SIG-M5 treated with dmso at 0.1 percent for 504 hours (cell line): ENCODE results near the gene MAD1L1.
"Not testable (repeated sequence)": the region's sequence is repeated elsewhere in the genome, so short reads cannot be mapped to it uniquely, and the experiment has no call there.

Source experiments
- DNase-seq: peaks from one replicate; lab custom pipeline; 2025; ENCODE audit not compliant: unreplicated experiment; lab: John Stamatoyannopoulos, UW

The MAD1L1 gene

GRCh38 chr7:2232766-2233520 lies at the start of gene MAD1L1:
TSS of gene MAD1L1 (minus strand) at chr7:2232945. CDS start at chr7:2230133, 2,812 bp downstream.
- DNase-seq: peak; percentile 88

DNA sequence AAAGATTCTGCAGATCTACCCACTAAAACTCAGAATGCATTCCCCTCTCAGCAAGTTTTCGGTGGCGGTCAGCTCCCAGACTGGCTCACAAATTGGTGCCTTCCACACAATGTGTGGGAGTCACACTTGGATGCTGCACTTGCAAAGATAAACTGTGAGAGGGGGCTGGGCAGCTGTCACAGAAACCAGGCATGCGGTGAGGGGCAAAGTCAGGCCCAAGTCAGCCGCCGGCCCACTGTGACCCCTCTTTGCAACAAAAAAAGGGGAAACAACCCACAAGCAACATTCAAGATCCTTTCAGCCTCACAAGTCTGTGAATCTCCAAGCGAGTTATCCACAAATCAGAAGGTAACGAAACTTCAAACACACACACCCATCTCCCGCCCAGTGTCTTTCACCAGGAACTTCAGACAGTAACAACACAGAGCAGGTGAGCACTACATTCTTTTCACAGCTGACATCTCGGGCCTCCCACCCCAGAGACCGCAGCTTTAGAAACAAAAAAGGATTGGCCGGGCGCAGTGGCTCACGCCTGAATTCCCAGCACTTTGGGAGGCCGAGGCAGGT lies 49.5 kb upstream of the MAD1L1 start:
- DNase-seq: no peak

DNA sequence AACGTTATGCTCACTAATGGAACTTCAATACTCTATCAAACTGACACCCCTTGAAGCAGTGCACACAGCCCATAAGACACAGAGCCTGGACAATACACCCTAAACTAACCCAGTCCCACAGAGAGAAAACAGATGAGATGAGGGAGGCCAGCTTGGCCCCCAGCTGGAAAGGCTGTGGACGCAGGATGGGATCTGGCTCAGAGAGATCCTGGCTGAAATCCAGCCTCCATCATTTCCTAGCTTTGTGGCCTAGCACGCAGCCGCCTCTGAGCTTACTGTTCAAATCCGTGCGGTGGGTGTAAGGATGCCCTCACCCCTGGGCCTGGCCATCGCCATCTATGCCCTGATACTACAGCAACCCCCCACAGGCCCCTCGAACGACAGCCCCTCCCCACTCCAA lies 48.8 kb upstream of the MAD1L1 start:
- DNase-seq: no peak

GRCh38 chr7:2280424-2280823 lies 47.7 kb upstream of the MAD1L1 start:
- DNase-seq: no peak

DNA sequence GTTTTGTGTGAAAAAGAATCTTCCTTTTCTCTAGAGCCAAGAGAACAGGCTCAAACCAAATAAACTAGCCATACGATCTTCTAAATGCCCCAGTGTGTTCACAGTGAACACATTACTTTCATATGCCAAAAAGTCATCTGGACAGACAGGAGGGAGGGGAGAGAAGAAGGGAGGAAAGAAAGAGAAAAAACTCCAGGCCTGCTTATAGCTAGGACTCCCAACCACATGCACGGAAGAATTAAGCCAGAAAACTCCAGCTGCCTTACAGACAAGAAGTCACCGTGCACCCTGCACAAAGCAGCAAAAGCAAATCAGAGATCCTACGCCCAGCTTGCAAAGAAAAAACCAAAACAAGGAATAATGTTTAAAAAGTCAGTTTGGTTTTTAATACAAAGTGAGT lies 47.2 kb upstream of the MAD1L1 start:
- no peak for DNase-seq

DNA sequence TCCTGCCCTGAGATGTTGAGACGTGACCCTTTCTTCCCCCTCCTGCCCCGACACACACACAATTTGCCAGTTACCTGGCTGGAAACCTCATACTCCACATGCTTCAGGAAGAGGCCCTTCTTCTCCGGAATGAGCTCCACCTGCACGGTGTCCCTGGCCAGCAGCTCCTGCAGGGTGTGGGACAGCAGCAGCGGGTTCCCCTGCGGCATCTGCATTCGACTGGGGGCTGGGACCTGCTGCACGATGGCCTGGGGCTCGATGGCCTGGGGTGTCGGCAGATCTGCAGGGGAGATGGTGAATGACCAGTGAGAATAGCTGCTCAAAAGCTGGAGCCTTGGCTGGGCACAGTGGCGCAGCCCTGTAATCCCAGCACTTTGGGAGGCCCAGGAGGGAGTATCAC lies 45.3 kb upstream of the MAD1L1 start:
- no peak for DNase-seq

GRCh38 chr7:2276107-2276506 lies 43.4 kb upstream of the MAD1L1 start:
- DNase-seq: no peak

DNA sequence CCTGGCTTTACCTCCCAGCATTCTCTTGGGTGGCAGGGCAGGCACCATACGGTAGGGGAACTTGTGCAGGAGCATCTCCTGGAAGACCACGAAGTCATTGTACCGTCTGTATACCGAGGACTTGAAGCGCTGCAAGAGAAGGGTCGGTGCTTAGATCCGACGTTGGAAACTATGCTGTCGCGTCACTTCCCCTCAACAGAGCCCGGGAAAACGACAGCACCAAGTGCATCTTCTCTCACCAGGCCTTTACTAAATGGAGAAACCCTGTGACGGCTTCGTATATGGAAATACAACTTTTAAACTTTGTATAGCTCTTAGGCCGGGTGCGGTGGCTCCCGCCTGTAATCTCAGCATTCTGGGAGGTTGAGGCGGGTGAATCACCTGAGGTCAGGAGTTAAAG lies 42.4 kb upstream of the MAD1L1 start:
- no peak for DNase-seq

GRCh38 chr7:2274666-2275065 lies 41.9 kb upstream of the MAD1L1 start:
- DNase-seq: no peak

- DNase-seq: no peak
Observed at GRCh38 chr7:2273866-2274265, 41.1 kb upstream of the MAD1L1 start.

DNA sequence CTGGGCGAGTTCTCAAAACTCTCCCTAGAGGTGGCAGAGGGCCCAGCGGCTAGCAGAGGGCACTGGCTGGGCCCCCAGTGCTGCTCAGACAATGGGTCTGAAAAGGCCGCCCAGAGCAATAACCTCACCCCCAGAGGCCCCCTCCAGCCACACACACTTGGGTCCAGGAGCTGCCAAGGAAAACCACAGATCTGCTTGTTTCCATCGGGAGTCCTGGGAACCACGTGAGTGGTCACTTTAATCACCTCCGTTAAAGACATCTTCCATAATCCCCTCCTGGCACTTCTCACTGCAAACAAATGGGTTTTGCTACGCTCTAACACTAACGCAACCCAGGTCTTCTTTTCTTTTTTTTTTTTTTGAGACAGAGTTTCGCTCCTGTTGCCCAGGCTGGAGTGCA lies 39.3 kb upstream of the MAD1L1 start:
- no peak for DNase-seq

GRCh38 chr7:2271273-2272026 lies 38.7 kb upstream of the MAD1L1 start:
- DNase-seq: no peak

DNA sequence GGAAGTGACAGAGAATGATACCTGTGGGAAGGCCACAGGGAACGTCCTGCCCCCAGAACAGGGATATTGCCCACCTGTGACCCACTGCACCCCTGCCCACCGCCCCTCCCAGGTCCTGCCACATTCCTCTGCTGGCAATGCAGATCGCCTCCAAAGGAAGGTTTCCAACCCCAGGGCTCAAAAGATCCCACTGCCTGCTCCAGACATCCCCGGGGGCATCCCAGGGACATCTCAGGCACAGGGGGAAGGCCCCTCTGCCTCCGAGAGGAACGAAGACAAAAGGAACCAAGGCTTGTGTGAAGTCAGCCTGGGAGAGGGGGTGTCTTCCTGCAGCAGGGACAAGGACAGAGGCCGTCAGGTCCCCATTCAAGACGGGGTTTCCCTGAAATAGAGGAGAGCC lies 37.8 kb upstream of the MAD1L1 start:
- DNase-seq: no peak

DNA sequence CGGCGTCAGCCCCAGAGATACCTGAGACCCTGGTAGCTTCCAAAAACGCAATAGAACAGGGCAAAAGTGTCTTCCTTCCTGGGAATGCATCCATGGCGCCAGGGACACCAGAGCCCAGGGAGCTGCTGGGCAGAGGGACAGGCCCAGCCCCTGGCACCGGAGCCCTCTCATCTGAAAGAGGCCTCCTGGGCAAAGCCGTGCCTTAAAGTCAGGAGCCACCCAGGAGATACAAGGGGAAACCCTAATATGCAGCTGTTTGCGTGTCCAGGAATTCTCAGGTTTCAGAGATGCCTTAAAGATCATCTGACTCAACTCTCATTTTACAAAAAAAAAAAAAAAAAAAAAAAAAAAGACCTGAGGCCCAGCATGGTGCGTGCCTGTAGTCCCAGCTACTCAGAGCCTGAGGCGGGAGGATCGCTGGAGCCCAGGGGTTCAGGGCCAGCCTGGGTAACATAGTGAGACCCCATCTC lies 37.3 kb upstream of the MAD1L1 start:
- no peak for DNase-seq

GRCh38 chr7:2269089-2269990 lies 36.6 kb upstream of the MAD1L1 start:
- DNase-seq: not testable (repeated sequence)

GRCh38 chr7:2266911-2267310 lies 34.2 kb upstream of the MAD1L1 start:
- DNase-seq: peak; percentile 46

DNA sequence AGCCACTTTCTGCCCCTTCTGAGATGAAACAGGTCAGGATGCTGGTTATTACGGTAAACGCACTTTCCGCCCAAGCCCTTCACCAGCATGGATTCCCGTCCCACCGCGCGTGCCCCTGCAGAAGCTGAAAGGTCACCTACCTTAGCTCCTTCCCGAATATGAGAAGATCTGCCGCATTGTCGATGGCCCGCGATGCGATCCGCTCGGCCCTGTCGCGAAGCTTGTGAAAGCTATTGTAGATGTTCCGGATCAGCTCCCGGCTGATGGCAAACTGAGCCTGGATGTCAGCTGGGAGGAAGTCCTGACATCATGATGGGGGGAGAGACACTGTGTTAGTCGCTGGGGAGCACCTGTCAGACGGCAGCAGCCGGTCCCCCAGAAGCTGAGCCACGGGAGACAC lies 31.4 kb upstream of the MAD1L1 start:
- no peak for DNase-seq

DNA sequence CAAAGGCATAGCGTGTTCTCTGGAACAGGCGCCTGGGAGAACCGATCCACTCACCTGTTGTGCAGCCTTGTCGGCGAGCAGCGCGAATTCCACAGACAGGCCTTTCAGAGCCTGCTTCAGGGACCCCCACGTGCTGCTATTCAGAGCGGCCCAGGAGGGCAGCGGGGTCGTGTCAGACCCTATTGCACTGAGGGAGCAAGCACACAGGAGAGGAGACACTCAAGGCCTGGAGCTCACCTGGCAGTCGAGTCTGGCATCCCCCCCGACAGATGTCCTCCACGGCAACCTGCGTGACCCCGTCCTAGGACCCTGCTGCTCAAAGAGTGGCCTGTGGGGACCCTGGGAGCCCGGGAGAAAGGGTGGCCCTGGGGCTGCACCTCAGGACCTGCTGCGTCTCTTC lies 30.4 kb upstream of the MAD1L1 start:
- DNase-seq: no peak

DNA sequence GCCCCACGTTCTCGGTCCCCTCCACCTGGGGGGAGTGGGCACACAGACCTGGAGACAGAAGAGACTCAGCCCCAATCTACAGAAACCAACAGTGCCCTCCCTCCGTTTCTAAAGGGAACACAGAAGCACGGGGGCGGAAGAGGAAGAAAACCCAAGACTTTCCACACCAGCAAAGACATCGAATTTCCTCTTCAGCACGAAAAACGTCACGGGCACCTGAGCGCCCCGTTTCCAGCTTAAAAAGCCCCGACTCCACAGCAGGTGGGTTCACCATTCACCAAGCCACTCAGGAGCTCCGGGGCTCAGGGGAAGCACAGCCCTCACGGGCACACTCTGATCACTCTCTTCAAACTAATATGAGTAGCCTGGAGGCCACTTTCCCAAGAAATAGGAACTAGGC lies 28.9 kb upstream of the MAD1L1 start:
- no peak for DNase-seq

DNA sequence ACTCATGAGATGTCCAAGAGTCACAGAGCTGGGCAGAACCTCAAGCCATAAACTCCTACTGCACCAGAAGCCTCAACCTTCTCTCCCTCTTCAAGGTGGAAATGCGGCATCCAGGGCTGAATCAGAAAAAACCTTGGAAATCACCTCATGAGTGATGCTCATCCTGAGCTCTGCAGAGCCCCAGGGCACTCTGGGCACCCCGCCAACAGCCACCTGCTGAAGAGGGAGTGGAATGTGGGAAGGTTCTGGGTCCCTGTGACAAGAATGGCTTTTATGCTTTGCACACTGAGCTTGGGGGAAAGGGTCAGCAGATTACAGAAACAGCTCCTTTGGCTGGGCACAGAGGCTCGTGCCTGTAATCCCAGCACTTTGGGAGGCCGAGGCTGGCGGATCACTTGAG lies 28.1 kb upstream of the MAD1L1 start:
- peak; percentile 46 for DNase-seq

- DNase-seq: no peak
Observed at GRCh38 chr7:2259480-2259879, 26.7 kb upstream of the MAD1L1 start.
